ENCODE data around the gene AFTPH.

GRCh38 chr2:64599469-64599868 lies 75.3 kb downstream of the AFTPH start:
- no peak for TF ChIP-seq ZNF138 (tag by site-specific recombination; IDR thresholded peaks at IDR 0.05; ENCODE audit: borderline replicate concordance)
- TF ChIP-seq, protein P1, sequence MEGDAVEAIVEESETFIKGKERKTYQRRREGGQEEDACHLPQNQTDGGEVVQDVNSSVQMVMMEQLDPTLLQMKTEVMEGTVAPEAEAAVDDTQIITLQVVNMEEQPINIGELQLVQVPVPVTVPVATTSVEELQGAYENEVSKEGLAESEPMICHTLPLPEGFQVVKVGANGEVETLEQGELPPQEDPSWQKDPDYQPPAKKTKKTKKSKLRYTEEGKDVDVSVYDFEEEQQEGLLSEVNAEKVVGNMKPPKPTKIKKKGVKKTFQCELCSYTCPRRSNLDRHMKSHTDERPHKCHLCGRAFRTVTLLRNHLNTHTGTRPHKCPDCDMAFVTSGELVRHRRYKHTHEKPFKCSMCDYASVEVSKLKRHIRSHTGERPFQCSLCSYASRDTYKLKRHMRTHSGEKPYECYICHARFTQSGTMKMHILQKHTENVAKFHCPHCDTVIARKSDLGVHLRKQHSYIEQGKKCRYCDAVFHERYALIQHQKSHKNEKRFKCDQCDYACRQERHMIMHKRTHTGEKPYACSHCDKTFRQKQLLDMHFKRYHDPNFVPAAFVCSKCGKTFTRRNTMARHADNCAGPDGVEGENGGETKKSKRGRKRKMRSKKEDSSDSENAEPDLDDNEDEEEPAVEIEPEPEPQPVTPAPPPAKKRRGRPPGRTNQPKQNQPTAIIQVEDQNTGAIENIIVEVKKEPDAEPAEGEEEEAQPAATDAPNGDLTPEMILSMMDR (tag by site-specific recombination; IDR thresholded peaks at IDR 0.05): no peak
